B cell (primary cell): ENCODE data around the gene GADD45G. TPM values are rescaled to one million over a fixed set of nuclear protein-coding genes. Genes with fewer than 3 reads are reported as not detected.

ENCODE experiments used
- ATAC-seq: fragments of 200-7000 bp; cut with Tn5 transposase; one replicate; pipeline ENCODE4 v1.10.0; 2021; ENCODE audit warnings: low read depth, mild to moderate bottlenecking, moderate number of reproducible peaks, moderate library complexity
- CTCF ChIA-PET: fragments of 350-600 bp; sonication (Branson Sonifier 250); formaldehyde crosslinking; loops from one replicate; lab custom pipeline; 2021; ENCODE audit warnings: antibody characterized with exemption, inconsistent platforms; lab: Charles Lee
- POLR2A ChIA-PET: fragments of 350-600 bp; sonication (Branson Sonifier 250); formaldehyde crosslinking; loops from one replicate; lab custom pipeline; 2021; ENCODE audit warnings: antibody characterized with exemption; lab: Charles Lee
- DNase-seq: peaks from one replicate; pipeline ENCODE4 v3.0.0; 2013
- H2AFZ ChIP-seq: 2 replicates; pipeline ENCODE4 v1.6.1; 2012; ENCODE audit warnings: mild to moderate bottlenecking, low read depth, low read length; ENCODE audit not compliant: insufficient read depth, poor library complexity, severe bottlenecking
- H3K27ac ChIP-seq, 2 donors: 1 replicate in 1 of 2; 2 replicates in 1 of 2; pipeline ENCODE4 v1.5.1; 2012 to 2013; ENCODE audit warnings: low read length in 2 of 2, mild to moderate bottlenecking in 2 of 2, moderate library complexity in 1 of 2
- H3K27me3 ChIP-seq, 4 experiments: fragments of 200-600 bp in 1 of 4; sonication (generic) in 1 of 4; replicated peaks in 1 of 4; 1 replicate in 2 of 4; 2 replicates in 2 of 4; pipeline versions ENCODE4 v1.6.1 to v1.7.0; 2013 to 2016; ENCODE audit warnings: low read length in 3 of 4, mild to moderate bottlenecking in 2 of 4, mixed read lengths in 1 of 4, moderate library complexity in 1 of 4; ENCODE audit not compliant: insufficient read depth in 4 of 4, control insufficient read depth in 3 of 4; ENCODE audit errors: control extremely low read depth in 1 of 4
- H3K36me3 ChIP-seq, 2 experiments: replicated peaks in 1 of 2; 1 replicate in 1 of 2; 2 replicates in 1 of 2; pipeline versions ENCODE4 v1.6.1 to v1.7.1; 2013; ENCODE audit warnings: low read length in 1 of 2; ENCODE audit not compliant: insufficient read depth in 2 of 2, control insufficient read depth in 1 of 2; ENCODE audit errors: control extremely low read depth in 1 of 2, extremely low read depth in 1 of 2
- H3K4me1 ChIP-seq, 2 donors: fragments of 200-600 bp in 1 of 2; sonication (generic) in 1 of 2; 1 replicate in 1 of 2; 2 replicates in 1 of 2; pipeline versions ENCODE4 v1.5.1 to v1.6.1; 2013 to 2017; ENCODE audit warnings: low read length in 2 of 2; ENCODE audit not compliant: control insufficient read depth in 2 of 2, insufficient read depth in 2 of 2
- H3K4me2 ChIP-seq: replicated peaks from 2 replicates; pipeline ENCODE3; 2012; ENCODE audit warnings: mild to moderate bottlenecking, low read depth, low read length; ENCODE audit not compliant: poor library complexity, severe bottlenecking
- H3K4me3 ChIP-seq, 5 experiments: fragments of 200-600 bp in 1 of 5; sonication (generic) in 1 of 5; 1 replicate in 3 of 5; 2 replicates in 2 of 5; pipeline versions ENCODE4 v1.5.1 to v1.7.0; 2011 to 2016; ENCODE audit warnings: low read length in 4 of 5, mild to moderate bottlenecking in 4 of 5, low read depth in 2 of 5, control low read depth in 1 of 5, moderate library complexity in 1 of 5; ENCODE audit not compliant: insufficient read depth in 1 of 5; ENCODE audit errors: control extremely low read depth in 1 of 5, extremely low read depth in 1 of 5
- H3K79me2 ChIP-seq: fragments of 200-600 bp; sonication (generic); one replicate; pipeline ENCODE4 v1.6.0; 2016; ENCODE audit warnings: low read length; ENCODE audit not compliant: control insufficient read depth, insufficient read depth
- H3K9ac ChIP-seq: fragments of 200-600 bp; sonication (generic); 2 replicates; pipeline ENCODE4 v1.6.1; 2017; ENCODE audit warnings: mild to moderate bottlenecking, low read length, moderate library complexity
- H3K9me3 ChIP-seq, 3 donors: one replicate each; pipeline versions ENCODE4 v1.6.1 to v1.7.1; 2013; ENCODE audit warnings: low read length in 2 of 3; ENCODE audit not compliant: control insufficient read depth in 2 of 3, insufficient read depth in 1 of 3; ENCODE audit errors: control extremely low read depth in 1 of 3
- H4K20me1 ChIP-seq: 2 replicates; pipeline ENCODE4 v1.6.0; 2012; ENCODE audit warnings: mild to moderate bottlenecking, low read length; ENCODE audit not compliant: insufficient read depth, control insufficient read depth, poor library complexity, severe bottlenecking
- H3K27ac Mint-ChIP-seq: one replicate; pipeline ENCODE4 v1.8.0; 2021; ENCODE audit warnings: mixed read lengths
- H3K27me3 Mint-ChIP-seq: one replicate; pipeline ENCODE4 v1.8.0; 2021; ENCODE audit warnings: mixed read lengths
- H3K4me1 Mint-ChIP-seq: one replicate; pipeline ENCODE4 v1.8.0; 2021; ENCODE audit warnings: mixed read lengths
- H3K4me3 Mint-ChIP-seq: one replicate; pipeline ENCODE4 v1.8.0; 2021; ENCODE audit warnings: mixed read lengths
- H3K9me3 Mint-ChIP-seq: one replicate; pipeline ENCODE4 v1.8.0; 2022; ENCODE audit warnings: mixed read lengths; ENCODE audit not compliant: insufficient read depth
- CTCF ChIP-seq: fragments of 200-600 bp; IDR thresholded peaks from one replicate; pipeline ENCODE4 v1.8.0; 2022; ENCODE audit warnings: antibody characterized with exemption, mild to moderate bottlenecking
- EZH2 ChIP-seq: IDR thresholded peaks from 2 replicates; pipeline ENCODE4 v1.6.1; 2012; ENCODE audit warnings: borderline replicate concordance, low read depth, mild to moderate bottlenecking, moderate library complexity, low read length; ENCODE audit not compliant: insufficient read depth, poor library complexity, severe bottlenecking
- WGBS: methylation state at CpG from one replicate; pipeline ENCODE4 v1.1.5; 2013; ENCODE audit warnings: missing lambda C conversion rate; ENCODE audit not compliant: insufficient coverage; 5-methylcytosine and 5-hydroxymethylcytosine counted together
- intact Hi-C: fragments of 100-400 bp; cut with micrococcal nuclease; formaldehyde crosslinking; loops from one replicate; pipeline ENCODE4 v1.10.0; 2022
- polyA plus RNA-seq: library from polyadenylated mRNA; depleted of rRNA; stranded (reverse); fragments of >200 nt; gene quantifications from 2 replicates; pipeline ENCODE4 v1.2.3, GENCODE V29; 2012
- total RNA-seq, 2 donors: library from RNA; stranded (reverse); fragments of 120-200 nt in 1 of 2; gene quantifications; 1 replicate in 1 of 2; 2 replicates in 1 of 2; pipeline versions ENCODE4 v1.2.3 to v1.2.4, GENCODE V29; 2013 to 2022

Gene GADD45G
- total and polyA plus RNA-seq, 2 donors (not counting 1 experiment from before 2014, with no cell fraction given), result 4.3 to 5.9 TPM

- ATAC-seq, result no peak
- H3K27ac Mint-ChIP-seq, result no peak overlapping the region
- no peaks in the 10 kb centered on the region for H3K9me3 Mint-ChIP-seq
- Histone ChIP-seq H3K4me3 (no peak overlapping the region), H3K9me3 (no peaks in the 10 kb centered on the region), H3K9ac (no peak overlapping the region), H3K36me3 (no peaks in the 10 kb centered on the region), H4K20me1 (no peaks in the 10 kb centered on the region), H3K4me2 (no peak overlapping the region), H3K4me1 (no peaks in the 10 kb centered on the region), H2AFZ (no peak overlapping the region), H3K79me2 (no peaks in the 10 kb centered on the region), H3K27me3 (no peaks in the 10 kb centered on the region), H3K27ac (no peak overlapping the region)
- intact Hi-C loops, result no loop called here
- H3K4me1 Mint-ChIP-seq, result no peaks in the 10 kb centered on the region
- ChIA-PET POLR2A (no interaction called here), CTCF (no interaction called here)
- no peak for DNase-seq
- no peaks in the 10 kb centered on the region for H3K27me3 Mint-ChIP-seq
- no peak for TF ChIP-seq EZH2
- no peak for TF ChIP-seq CTCF
- no peak overlapping the region for H3K4me3 Mint-ChIP-seq
- WGBS, result 90% methylated on average over 3 of the region's 5 CpGs
Measured at GRCh38 chr9:89638359-89638758, 33.5 kb downstream of the GADD45G start.

- no peak overlapping the region for H3K4me2 ChIP-seq
- Mint-ChIP-seq H3K27me3 (peaks cover 3% of the 10 kb centered on the region), H3K27ac (no peak overlapping the region), H3K9me3 (no peaks in the 10 kb centered on the region), H3K4me3 (no peak overlapping the region), H3K4me1 (no peaks in the 10 kb centered on the region)
- CTCF ChIA-PET, result no interaction called here
- DNase-seq (no peak), ATAC-seq (no peak)
- H3K4me1 ChIP-seq, result no peaks in the 10 kb centered on the region
- no peak overlapping the region for H3K27ac ChIP-seq
- H4K20me1 ChIP-seq, result no peaks in the 10 kb centered on the region
- H2AFZ ChIP-seq, result no peak overlapping the region
- 80% methylated on average over 5 of the region's 5 CpGs for WGBS
- intact Hi-C loops, result no loop called here
- H3K36me3 ChIP-seq, result no peaks in the 10 kb centered on the region
- no peaks in the 10 kb centered on the region for H3K9me3 ChIP-seq
- H3K9ac ChIP-seq, result no peak overlapping the region
- H3K4me3 ChIP-seq, result no peak overlapping the region
- TF ChIP-seq CTCF (no peak), EZH2 (no peak)
- no peaks in the 10 kb centered on the region for H3K27me3 ChIP-seq
- POLR2A ChIA-PET, result no interaction called here
- no peaks in the 10 kb centered on the region for H3K79me2 ChIP-seq
Measured at GRCh38 chr9:89638893-89639292, 34.1 kb downstream of the GADD45G start.
